Keratinocyte (primary cell): ENCODE results near the gene CAPN7. TPM values are rescaled to one million over a fixed set of nuclear protein-coding genes. Genes with fewer than 3 reads are reported as not detected.

Experiments
- DNase-seq: peaks from one replicate; pipeline ENCODE4 v3.0.0-alpha.2; 2011; ENCODE audit warnings: low read depth, missing footprints, low spot score
- FAIRE-seq: peaks from 2 replicates; lab custom pipeline; 2011; peaks lifted over from hg19 to GRCh38; lab: Jason Lieb, UNC
- H2AFZ ChIP-seq: 2 replicates; pipeline ENCODE4 v1.6.0; 2012; ENCODE audit warnings: low read length, control low read depth, inconsistent platforms; ENCODE audit not compliant: control insufficient read depth
- H3K27ac ChIP-seq: 2 replicates; pipeline ENCODE4 v1.5.1; 2011; ENCODE audit warnings: low read length; ENCODE audit not compliant: control insufficient read depth, insufficient read depth
- H3K27me3 ChIP-seq: 3 replicates; pipeline ENCODE4 v1.6.0; 2011; ENCODE audit warnings: low read length; ENCODE audit not compliant: control insufficient read depth, insufficient read depth; ENCODE audit errors: extremely low read depth
- H3K36me3 ChIP-seq, 2 experiments: 2 replicates in 1 of 2; 3 replicates in 1 of 2; pipeline ENCODE4 v1.5.1; 2011; ENCODE audit warnings: low read length in 2 of 2, mild to moderate bottlenecking in 1 of 2; ENCODE audit not compliant: control insufficient read depth in 2 of 2, insufficient read depth in 2 of 2; ENCODE audit errors: extremely low read depth in 1 of 2
- H3K4me1 ChIP-seq: 3 replicates; pipeline ENCODE4 v1.5.1; 2011; ENCODE audit warnings: low read length; ENCODE audit not compliant: control insufficient read depth, insufficient read depth; ENCODE audit errors: extremely low read depth
- H3K4me2 ChIP-seq: 3 replicates; pipeline ENCODE4 v1.6.0; 2011; ENCODE audit warnings: low read depth, low read length; ENCODE audit not compliant: control insufficient read depth, insufficient read depth; ENCODE audit errors: extremely low read depth
- H3K4me3 ChIP-seq, 3 experiments: fragments of 200-600 bp in 1 of 3; sonication (generic) in 1 of 3; 2 replicates in 2 of 3; 3 replicates in 1 of 3; pipeline ENCODE4 v1.5.1; 2011 to 2016; ENCODE audit warnings: low read length in 3 of 3, mild to moderate bottlenecking in 3 of 3, control low read depth in 2 of 3, inconsistent platforms in 1 of 3, low read depth in 1 of 3, mixed read lengths in 1 of 3, mixed run types in 1 of 3, moderate library complexity in 1 of 3; ENCODE audit not compliant: control insufficient read depth in 2 of 3, insufficient read depth in 2 of 3; ENCODE audit errors: extremely low read depth in 1 of 3
- H3K79me2 ChIP-seq: 2 replicates; pipeline ENCODE4 v1.6.0; 2012; ENCODE audit warnings: low read length; ENCODE audit not compliant: control insufficient read depth, insufficient read depth
- H3K9ac ChIP-seq: 3 replicates; pipeline ENCODE4 v1.6.0; 2011; ENCODE audit warnings: low read length; ENCODE audit not compliant: control insufficient read depth, insufficient read depth; ENCODE audit errors: extremely low read depth
- H3K9me1 ChIP-seq: 3 replicates; pipeline ENCODE4 v1.6.0; 2011; ENCODE audit warnings: low read length; ENCODE audit not compliant: control insufficient read depth, insufficient read depth; ENCODE audit errors: extremely low read depth
- H3K9me3 ChIP-seq: 2 replicates; pipeline ENCODE4 v1.5.1; 2012; ENCODE audit warnings: low read depth, low read length; ENCODE audit not compliant: control insufficient read depth
- H4K20me1 ChIP-seq: 3 replicates; pipeline ENCODE4 v1.6.0; 2011; ENCODE audit warnings: low read length; ENCODE audit not compliant: control insufficient read depth, insufficient read depth; ENCODE audit errors: extremely low read depth
- CTCF ChIP-seq, 3 experiments: IDR thresholded peaks in 1 of 3; conservative IDR thresholded peaks in 1 of 3; optimal IDR thresholded peaks in 1 of 3; 2 replicates in 2 of 3; 3 replicates in 1 of 3; pipeline versions ENCODE3 to v1.5.1; 2011; ENCODE audit warnings: low read length in 3 of 3, mild to moderate bottlenecking in 3 of 3, moderate library complexity in 2 of 3, control low read depth in 1 of 3, inconsistent platforms in 1 of 3; ENCODE audit not compliant: insufficient read depth in 2 of 3; ENCODE audit errors: extremely low read depth in 1 of 3
- EZH2 ChIP-seq: IDR thresholded peaks from one replicate; pipeline ENCODE4 v1.6.1; 2012; ENCODE audit warnings: inconsistent platforms, mild to moderate bottlenecking, low read length, moderate library complexity
- dilution Hi-C: fragments of 300-500 bp; cut with MboI; formaldehyde crosslinking; loops from one replicate; pipeline ENCODE4 v1.7.0; 2020; ENCODE audit warnings: low sequenced_read_pairs; ENCODE audit not compliant: extremely low pct_ligation_motif_present
- polyA plus RNA-seq, 5 experiments: library from polyadenylated mRNA; depleted of rRNA in 3 of 5; stranded (reverse) in 3 of 5; stranded (forward) in 1 of 5; unstranded in 1 of 5; fragments of >200 nt; gene quantifications; 1 replicate in 1 of 5; 2 replicates in 3 of 5; 3 replicates in 1 of 5; pipeline versions ENCODE4 v1.2.1 to v1.2.3, GENCODE V29; 2011 to 2012; ENCODE audit warnings: missing spikeins in 2 of 5, low read depth in 1 of 5, low replicate concordance in 1 of 5

The CAPN7 gene
- polyA plus RNA-seq, 1 donor (not counting 4 experiments of a cell fraction or from before 2014, with no cell fraction given) = 29.3 TPM

GRCh38 chr3:15214758-15215157 is 8.7 kb downstream of the CAPN7 start:
- Histone ChIP-seq H3K79me2 (peaks cover 7% of the 10 kb centered on the region), H2AFZ (no peak overlapping the region), H3K36me3 (peaks cover 16 to 20% of the 10 kb centered on the region in 2 experiments), H3K4me1 (peaks cover 1% of the 10 kb centered on the region), H4K20me1 (no peaks in the 10 kb centered on the region), H3K27me3 (no peaks in the 10 kb centered on the region), H3K4me2 (no peak overlapping the region), H3K9me3 (no peaks in the 10 kb centered on the region), H3K9ac (no peak overlapping the region), H3K4me3 (no peak overlapping the region), H3K27ac (no peak overlapping the region), H3K9me1 (no peaks in the 10 kb centered on the region)
- dilution Hi-C loops = no loop called here
- no peak for TF ChIP-seq CTCF (optimal IDR thresholded peaks at IDR 0.05 in 1 of 3, IDR thresholded peaks at IDR 0.05 in 1 of 3, conservative IDR thresholded peaks at IDR 0.05 in 1 of 3; ENCODE audit: extremely low read depth in 1 of 3, insufficient read depth in 2 of 3, low read length in 3 of 3)
- TF ChIP-seq EZH2 = no peak
- DNase-seq (no peak), FAIRE-seq (no peak)

GRCh38 chr3:15215996-15216395 is 9.9 kb downstream of the CAPN7 start:
- Histone ChIP-seq H4K20me1 (no peaks in the 10 kb centered on the region), H3K9me1 (no peaks in the 10 kb centered on the region), H3K36me3 (peaks cover 16 to 18% of the 10 kb centered on the region in 2 experiments), H3K27me3 (no peaks in the 10 kb centered on the region), H3K27ac (no peak overlapping the region), H2AFZ (no peak overlapping the region), H3K79me2 (no peaks in the 10 kb centered on the region), H3K9ac (no peak overlapping the region), H3K4me1 (peaks cover 2% of the 10 kb centered on the region), H3K4me3 (no peak overlapping the region), H3K9me3 (no peaks in the 10 kb centered on the region), H3K4me2 (no peak overlapping the region)
- dilution Hi-C loops = no loop called here
- DNase-seq (no peak), FAIRE-seq (no peak)
- TF ChIP-seq CTCF (optimal IDR thresholded peaks at IDR 0.05 in 1 of 3, IDR thresholded peaks at IDR 0.05 in 1 of 3, conservative IDR thresholded peaks at IDR 0.05 in 1 of 3; ENCODE audit: extremely low read depth in 1 of 3, insufficient read depth in 2 of 3, low read length in 3 of 3) = no peak
- TF ChIP-seq EZH2 = no peak
